Cortex of kidney (tissue), 1 donor: ENCODE measurements around the gene OR5D16.
"Not testable (repeated sequence)": the region's sequence is repeated elsewhere in the genome, so short reads cannot be mapped to it uniquely, and the experiment has no call there.

Experiments used
- DNase-seq: peaks from one replicate; lab custom pipeline; 2025; lab: John Stamatoyannopoulos, UW

Gene OR5D16

DNA sequence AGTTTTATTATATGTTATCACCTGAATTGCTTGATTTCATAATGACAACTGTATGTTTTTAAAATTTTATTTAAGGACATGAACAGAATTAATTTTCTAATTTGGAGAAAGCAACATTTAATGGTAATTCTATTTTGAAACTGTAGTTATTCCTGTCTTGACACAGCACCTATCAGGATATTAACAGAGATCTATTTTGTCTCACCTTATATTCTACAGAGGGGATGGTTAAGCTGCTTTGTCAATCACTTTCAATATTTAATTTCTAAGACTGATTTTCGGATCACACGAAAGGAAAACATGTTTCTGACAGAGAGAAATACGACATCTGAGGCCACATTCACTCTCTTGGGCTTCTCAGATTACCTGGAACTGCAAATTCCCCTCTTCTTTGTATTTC lies at the start of gene OR5D16:
Gene OR5D16 (plus strand): TSS at position 301 of the 400 bp plus-strand sequence. CDS start 0 bp downstream, at position 301.
- no peak for DNase-seq

DNA sequence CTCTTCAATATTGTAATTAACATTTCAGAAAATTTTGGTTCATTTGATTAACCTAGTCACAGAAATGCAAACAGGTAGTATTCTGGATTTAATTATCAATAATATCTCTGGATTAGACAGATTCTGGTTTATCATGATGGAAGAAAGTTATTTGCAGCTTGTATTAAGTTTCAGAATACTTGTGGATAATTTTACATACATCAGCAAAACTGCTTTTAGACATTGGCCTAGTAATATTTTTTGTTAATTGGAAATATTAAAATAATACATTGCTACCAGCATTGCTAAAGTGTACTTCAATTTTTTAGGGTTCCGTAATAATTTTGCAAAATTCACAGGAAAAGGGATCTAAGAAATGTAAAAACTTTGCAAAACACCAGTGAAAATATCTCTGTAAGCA lies 46.9 kb upstream of the OR5D16 start:
- no peak for DNase-seq

DNA sequence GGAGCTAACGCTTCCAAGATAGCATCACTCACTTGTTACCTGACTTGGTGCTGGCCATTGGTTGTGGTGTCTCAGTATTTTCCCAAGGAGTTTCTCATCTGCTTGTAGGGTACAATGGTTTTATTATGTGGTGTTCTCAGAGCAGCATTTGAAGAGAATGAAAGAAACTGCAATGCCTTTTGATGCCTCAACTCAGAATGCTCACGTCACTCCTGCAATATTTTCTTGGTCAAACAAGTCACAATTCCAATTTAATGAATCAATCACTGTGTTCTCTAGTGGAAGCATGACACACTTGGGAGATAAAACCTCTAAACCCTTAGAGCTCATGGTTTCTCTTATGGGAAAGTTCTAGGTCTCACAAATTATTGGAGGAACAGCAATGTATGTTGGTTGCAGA lies 45.2 kb upstream of the OR5D16 start:
- no peak for DNase-seq

DNA sequence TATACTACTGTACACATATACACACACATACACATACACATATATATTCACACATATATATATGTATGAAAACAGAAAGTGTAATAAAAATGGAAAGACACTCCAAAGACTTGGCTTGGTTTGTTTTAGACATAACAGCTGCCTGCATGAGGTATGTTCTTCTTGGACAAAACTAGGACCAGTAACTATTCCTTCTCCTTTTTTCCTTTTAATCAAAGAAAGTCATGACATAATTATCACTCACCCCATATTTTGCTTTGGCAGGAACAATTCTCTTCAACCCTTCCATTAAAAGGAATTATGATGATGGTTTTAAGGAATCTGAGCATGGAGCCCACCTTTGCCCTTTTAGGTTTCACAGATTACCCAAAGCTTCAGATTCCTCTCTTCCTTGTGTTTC lies 43.3 kb upstream of the OR5D16 start, which contains the start of gene OR5D14:
Gene OR5D14 (plus strand): TSS at position 301 of the 400 bp plus-strand sequence. CDS start 0 bp downstream, at position 301.
- no peak for DNase-seq

DNA sequence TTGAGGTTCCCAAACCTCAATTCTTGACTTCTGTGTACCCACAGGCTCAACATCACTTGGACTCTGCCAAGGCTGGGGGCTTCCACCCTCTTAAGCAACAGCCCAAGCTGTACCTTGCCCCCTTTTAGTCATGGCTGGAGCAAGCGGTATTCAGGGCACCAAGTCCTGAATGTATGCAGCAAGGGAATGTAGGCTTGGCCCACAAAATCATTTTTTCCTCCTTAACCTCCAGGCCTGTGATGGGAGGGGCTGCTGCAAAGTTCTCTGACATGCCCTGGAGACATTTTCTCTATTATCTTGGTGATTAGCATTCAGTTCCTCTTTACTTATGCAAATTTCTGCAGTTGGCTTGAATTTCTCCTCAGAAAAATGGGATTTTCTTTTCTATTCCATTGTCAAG lies 32.3 kb upstream of the OR5D16 start:
- no peak for DNase-seq

DNA sequence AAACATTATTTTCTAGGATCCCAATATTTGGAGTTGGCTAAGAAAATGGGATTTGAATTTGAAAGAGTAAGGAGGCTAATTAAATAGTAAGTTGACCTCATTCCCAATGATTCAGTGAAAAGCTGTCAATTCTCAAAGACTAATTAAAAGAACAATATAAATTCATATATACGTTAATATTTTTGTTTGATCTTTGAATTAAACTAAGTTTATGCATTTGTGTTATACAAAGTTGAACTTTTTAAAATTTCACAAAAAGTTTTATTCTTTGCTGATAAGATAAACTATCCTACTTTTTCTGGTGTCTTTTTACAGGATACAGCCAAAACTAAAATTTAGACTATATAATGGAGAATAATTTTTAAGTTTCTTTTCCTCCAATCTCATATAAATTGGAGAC lies 27.5 kb upstream of the OR5D16 start, which contains the start of gene OR5L1:
Gene OR5L1 (plus strand): TSS at position 301 of the 400 bp plus-strand sequence. CDS start 100 bp downstream, outside the sequence.
- DNase-seq: no peak

DNA sequence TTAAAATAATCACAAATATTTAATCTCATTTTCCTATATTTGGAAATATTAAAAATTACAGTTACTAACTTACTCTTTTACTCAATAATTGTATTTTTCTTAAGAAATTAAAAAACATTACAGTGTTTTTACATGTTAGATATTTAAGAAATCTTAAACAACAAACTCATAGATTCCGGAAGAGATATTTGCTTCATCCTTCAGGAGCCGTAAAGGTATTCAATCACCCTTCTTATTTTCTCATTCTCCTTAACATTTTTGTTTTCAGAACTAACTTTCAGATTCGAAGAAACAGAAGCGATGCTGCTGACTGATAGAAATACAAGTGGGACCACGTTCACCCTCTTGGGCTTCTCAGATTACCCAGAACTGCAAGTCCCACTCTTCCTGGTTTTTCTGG lies 19.2 kb upstream of the OR5D16 start, which contains the start of gene OR5D18:
Gene OR5D18 (plus strand): TSS at position 301 of the 400 bp plus-strand sequence. CDS start 0 bp downstream, at position 301.
- DNase-seq: no peak

DNA sequence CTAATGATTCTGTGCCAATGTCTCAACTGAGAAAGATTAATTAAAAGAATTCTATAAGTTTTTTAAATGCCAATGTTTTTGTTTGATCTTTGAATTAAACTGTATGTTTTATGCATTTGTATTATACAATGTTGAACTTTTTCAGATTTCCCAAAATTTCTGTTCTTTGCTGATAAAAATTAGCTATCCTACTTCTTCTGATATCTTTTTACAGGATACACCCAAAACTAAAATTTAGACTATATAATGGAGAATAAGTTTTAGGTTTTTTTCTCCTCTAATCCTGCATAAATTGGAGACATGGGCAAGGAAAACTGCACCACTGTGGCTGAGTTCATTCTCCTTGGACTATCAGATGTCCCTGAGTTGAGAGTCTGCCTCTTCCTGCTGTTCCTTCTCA lies 11.6 kb upstream of the OR5D16 start, which contains the start of gene OR5L2:
Gene OR5L2 (plus strand): TSS at position 301 of the 400 bp plus-strand sequence. CDS start 0 bp downstream, at position 301.
- DNase-seq: no peak

DNA sequence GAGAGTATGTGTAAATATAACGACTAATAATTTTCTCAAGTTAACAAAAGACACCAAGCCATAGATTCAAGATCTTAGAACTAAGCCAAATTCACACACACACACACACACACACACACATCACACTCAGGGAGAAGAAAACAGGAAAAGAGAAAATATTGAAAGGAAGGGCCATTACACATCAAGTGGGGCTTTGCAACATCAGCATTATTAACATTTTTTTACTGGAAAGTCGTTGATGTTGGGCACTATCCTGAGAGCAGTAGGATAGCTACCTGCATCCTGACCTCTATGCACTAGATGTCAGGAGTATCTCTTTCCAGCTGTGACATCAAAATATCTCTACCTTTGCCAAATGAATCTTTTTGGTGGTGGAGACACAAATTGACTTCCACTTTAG lies 8.9 kb downstream of the OR5D16 start:
- no peak for DNase-seq

DNA sequence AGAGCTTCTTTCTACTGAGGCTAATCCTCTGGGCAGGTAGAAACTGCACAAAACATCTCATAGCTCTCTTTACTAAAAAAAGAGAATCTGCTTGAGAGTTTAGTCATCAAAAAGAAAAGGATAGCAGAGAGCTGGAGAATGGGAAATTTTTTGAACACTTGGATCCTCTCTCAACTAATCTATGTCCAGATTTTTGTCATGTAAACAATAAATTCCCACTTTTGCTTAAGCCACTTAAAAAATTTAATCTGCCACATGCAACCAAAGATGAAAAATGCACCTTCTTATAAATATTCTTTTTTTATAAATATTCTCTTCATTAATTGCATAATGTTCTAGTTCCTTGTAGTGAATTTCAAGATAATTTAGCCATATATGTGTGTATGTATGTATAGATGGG lies 10.5 kb downstream of the OR5D16 start:
- DNase-seq: no peak

DNA sequence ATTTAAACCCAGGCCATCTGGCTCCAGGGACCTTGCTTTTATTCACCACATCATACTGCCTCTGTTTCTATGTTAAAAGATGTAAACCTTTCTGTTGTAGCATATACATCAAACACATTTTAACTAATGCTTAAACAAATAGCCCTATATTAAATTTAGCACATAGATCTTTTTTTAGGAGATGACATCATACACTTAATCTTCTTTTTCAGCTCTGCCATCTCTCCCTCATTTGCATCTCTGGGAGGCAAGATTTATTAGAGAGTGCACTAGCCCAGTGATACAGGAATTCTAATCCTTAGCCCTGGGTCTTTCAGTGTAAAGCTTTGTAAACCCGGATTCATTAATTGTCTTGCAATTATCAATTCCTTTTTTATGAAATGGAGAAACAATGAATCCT lies 13.6 kb downstream of the OR5D16 start:
- DNase-seq: no peak

DNA sequence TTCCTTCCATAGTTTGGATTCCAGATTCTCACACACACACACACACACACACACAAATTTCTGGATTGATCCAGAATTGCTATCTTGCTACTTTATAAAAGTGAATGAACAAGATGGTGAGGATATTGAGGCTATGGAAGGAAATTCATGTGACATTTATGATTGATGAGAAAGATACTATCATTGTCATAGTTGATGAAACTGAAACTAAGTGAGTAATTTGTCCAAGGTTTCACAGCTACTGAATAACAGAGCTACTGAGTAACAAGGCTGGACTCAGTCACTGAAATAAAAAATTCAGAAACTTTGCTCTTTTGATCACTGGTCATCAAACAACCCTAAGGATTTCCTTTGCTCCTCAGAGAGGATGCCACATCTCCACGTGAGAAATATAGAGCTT lies 16.2 kb downstream of the OR5D16 start:
- DNase-seq: no peak

DNA sequence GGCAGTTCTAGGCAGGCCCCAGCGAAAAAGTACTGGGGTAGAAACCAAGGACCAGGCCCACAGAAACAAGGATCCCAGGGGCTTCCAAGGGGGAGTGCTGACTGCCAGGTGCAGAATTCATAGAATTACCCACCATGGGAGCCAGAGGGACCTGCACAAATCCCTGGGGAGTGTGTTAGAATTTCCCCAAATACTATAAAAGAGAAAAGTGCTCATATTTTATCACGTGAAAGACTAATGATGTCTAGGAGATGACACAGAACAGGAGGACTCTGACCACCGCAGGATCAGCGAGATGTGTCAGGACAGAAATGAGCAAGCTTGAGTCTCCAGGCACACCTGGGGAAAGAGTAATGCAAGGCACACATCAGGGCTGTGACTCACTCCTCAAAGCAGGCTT lies 28.8 kb downstream of the OR5D16 start:
- not testable (repeated sequence) for DNase-seq

DNA sequence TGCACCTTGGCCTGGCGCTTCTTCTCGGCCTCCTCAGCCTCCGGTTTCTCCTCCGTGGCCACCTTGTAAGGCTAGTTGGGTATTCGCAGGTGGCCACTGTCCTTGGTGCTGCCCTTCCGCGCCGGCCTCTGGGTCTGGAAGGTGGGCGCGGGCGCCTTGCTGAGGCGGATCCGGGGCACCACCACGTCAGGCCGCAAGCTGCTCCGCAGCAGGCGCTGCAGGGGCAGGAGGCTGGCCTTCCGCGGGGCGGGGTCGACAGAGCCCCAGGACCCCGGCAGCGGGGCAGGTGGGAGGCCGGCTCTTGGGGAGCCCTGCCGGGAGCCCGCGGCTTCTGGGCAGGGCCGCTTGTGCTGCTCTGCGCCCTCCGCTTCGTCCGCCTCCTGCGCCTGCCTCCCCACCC lies 34.2 kb downstream of the OR5D16 start:
- DNase-seq: not testable (repeated sequence)

DNA sequence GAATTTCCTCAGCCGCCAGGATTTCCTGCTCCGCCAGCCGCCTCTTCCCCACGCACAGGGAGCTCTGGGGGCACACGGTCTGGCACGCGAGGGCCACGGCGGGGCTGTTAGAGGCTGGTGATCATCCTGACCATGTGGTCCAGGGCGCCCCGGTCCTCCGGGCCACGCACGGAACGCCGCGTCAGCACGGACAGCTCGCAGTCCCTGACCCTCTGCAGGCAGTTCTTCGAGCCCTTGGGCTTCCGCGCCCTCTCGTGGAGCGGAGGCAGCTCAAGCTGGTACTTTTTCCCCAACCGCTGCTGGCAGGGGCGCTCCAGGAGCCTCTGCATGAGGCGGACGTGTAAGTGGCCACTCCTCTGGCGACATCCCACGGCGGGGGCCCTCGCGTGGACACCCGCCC lies 34.6 kb downstream of the OR5D16 start:
- DNase-seq: not testable (repeated sequence)

DNA sequence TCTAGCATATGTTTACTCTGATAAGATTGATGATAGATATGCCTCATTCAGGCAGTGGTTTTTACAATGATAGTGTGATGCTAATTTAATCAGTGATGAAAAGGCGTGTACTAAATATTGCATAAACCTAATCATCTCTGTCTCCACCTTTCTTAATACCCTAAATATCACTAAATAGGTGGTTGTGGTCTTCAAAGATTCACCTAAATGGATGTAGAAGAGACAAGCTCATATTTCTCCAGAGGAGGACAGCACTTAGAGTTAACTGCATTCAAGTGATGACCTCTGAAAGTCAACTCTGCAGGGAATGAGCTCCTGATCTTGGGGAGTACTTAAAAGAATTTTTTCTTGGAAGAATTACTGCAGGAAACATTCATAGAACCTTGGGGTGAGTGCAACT lies 44.4 kb downstream of the OR5D16 start, which contains the start of gene TRIM51:
Gene TRIM51 (plus strand): TSS at position 301 of the 400 bp plus-strand sequence. CDS start 2,132 bp downstream, outside the sequence.
- DNase-seq: not testable (repeated sequence)

DNA sequence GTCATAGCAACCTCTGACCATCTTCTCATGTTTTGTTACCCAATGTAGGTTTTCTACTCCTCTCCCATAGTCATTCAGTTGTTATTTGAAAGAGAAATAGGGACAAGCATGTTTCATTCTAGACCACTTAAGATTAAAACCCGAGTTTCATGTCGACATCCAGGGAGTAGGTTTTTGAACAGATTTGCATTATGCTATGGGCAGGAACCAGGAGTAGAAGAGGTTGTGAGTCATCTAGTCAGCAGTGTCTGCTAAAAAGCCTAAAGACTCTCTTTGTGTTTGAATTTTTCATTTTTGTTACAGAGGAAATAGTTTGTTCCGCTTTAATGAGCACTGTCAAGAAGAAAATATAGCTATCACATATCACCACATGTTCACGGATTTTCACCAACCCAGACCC lies 46.4 kb downstream of the OR5D16 start:
- not testable (repeated sequence) for DNase-seq

DNA sequence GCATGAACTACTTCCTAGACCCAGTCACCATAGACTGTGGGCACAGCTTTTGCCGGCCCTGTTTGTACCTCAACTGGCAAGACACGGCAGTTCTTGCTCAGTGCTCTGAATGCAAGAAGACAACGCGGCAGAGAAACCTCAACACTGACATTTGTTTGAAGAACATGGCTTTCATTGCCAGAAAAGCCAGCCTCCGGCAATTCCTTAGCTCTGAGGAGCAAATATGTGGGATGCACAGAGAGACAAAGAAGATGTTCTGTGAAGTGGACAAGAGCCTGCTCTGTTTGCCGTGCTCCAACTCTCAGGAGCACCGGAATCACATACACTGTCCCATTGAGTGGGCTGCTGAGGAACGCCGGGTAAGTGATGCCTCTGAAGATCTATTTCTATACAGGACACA lies 46.9 kb downstream of the OR5D16 start:
- not testable (repeated sequence) for DNase-seq
